Fibroblast of lung (primary cell): ENCODE results near the gene EPS15. TPM values are rescaled to one million over a fixed set of nuclear protein-coding genes. Genes with fewer than 3 reads are reported as not detected.

Source experiments
- DNase-seq, 2 donors: peaks; one replicate each; pipeline versions ENCODE4 v3.0.0 to v3.0.0-alpha.2; 2010; ENCODE audit warnings: low read depth in 2 of 2
- H2AFZ ChIP-seq: 2 replicates; pipeline ENCODE4 v1.5.1; 2012; ENCODE audit warnings: low read length, control low read depth, inconsistent platforms
- H3K27ac ChIP-seq: 2 replicates; pipeline ENCODE4 v1.5.1; 2011; ENCODE audit warnings: low read length, control low read depth; ENCODE audit not compliant: insufficient read depth
- H3K27me3 ChIP-seq: 2 replicates; pipeline ENCODE4 v1.5.1; 2011; ENCODE audit warnings: mild to moderate bottlenecking, low read length; ENCODE audit not compliant: control insufficient read depth, insufficient read depth
- H3K36me3 ChIP-seq: 2 replicates; pipeline ENCODE4 v1.5.1; 2011; ENCODE audit warnings: low read length; ENCODE audit not compliant: control insufficient read depth, insufficient read depth
- H3K4me1 ChIP-seq: 2 replicates; pipeline ENCODE4 v1.5.1; 2011; ENCODE audit warnings: low read length; ENCODE audit not compliant: control insufficient read depth, insufficient read depth; ENCODE audit errors: extremely low read depth
- H3K4me2 ChIP-seq: 2 replicates; pipeline ENCODE4 v1.5.1; 2011; ENCODE audit warnings: low read length, control low read depth; ENCODE audit not compliant: insufficient read depth; ENCODE audit errors: extremely low read depth
- H3K4me3 ChIP-seq, 4 experiments: fragments of 200-600 bp in 1 of 4; sonication (generic) in 1 of 4; replicated peaks in 1 of 4; 2 replicates each; pipeline ENCODE4 v1.5.1; 2011 to 2016; ENCODE audit warnings: low read length in 4 of 4, low read depth in 3 of 4, mild to moderate bottlenecking in 3 of 4, control low read depth in 2 of 4, inconsistent platforms in 1 of 4, mixed read lengths in 1 of 4; ENCODE audit not compliant: insufficient read depth in 1 of 4; ENCODE audit errors: control extremely low read depth in 1 of 4
- H3K79me2 ChIP-seq: 2 replicates; pipeline ENCODE4 v1.5.1; 2012; ENCODE audit warnings: mild to moderate bottlenecking, low read length, inconsistent platforms; ENCODE audit not compliant: control insufficient read depth, insufficient read depth
- H3K9ac ChIP-seq: 2 replicates; pipeline ENCODE4 v1.5.1; 2011; ENCODE audit warnings: mild to moderate bottlenecking, low read length, control low read depth; ENCODE audit not compliant: insufficient read depth
- H3K9me3 ChIP-seq: 2 replicates; pipeline ENCODE4 v1.5.1; 2012; ENCODE audit warnings: low read depth, low read length; ENCODE audit not compliant: control insufficient read depth, insufficient read depth
- H4K20me1 ChIP-seq: 2 replicates; pipeline ENCODE4 v1.5.1; 2011; ENCODE audit warnings: low read length; ENCODE audit not compliant: control insufficient read depth, insufficient read depth; ENCODE audit errors: extremely low read depth
- EZH2 ChIP-seq: IDR thresholded peaks from 2 replicates; pipeline ENCODE4 v1.5.1; 2012; ENCODE audit warnings: low read length, control low read depth, mild to moderate bottlenecking; ENCODE audit errors: missing control alignments
- polyA plus RNA-seq, 2 donors: library from polyadenylated mRNA; depleted of rRNA in 1 of 2; stranded (reverse) in 1 of 2; unstranded in 1 of 2; fragments of >200 nt; gene quantifications; 2 replicates each; pipeline ENCODE4 v1.2.1, GENCODE V29; 2011 to 2012; ENCODE audit warnings: missing spikeins in 1 of 2
- total RNA-seq: library from RNA; depleted of rRNA; stranded (reverse); fragments of >200 nt; gene quantifications from 2 replicates; pipeline ENCODE4 v1.2.1, GENCODE V29; 2014
- TF ChIP-seq, protein P1 (sequence below), 2 donors: IDR thresholded peaks in 1 of 2; conservative IDR thresholded peaks in 1 of 2; 1 replicate in 1 of 2; 2 replicates in 1 of 2; pipeline ENCODE4 v1.5.1; 2011 to 2012; ENCODE audit warnings: low read length in 2 of 2, control low read depth in 1 of 2, inconsistent platforms in 1 of 2, low read depth in 1 of 2, mild to moderate bottlenecking in 1 of 2

Gene EPS15
- total and polyA plus RNA-seq, 2 donors (not counting 1 experiment from before 2014, with no cell fraction given), result 67.7 to 75.5 TPM

- Histone ChIP-seq H3K9ac (no peak overlapping the region), H4K20me1 (no peaks in the 10 kb centered on the region), H3K4me2 (no peak overlapping the region), H3K9me3 (no peaks in the 10 kb centered on the region), H3K4me1 (peaks cover 5% of the 10 kb centered on the region), H3K36me3 (no peaks in the 10 kb centered on the region), H3K27me3 (no peaks in the 10 kb centered on the region), H2AFZ (no peak overlapping the region), H3K27ac (no peak overlapping the region), H3K4me3 (no peak overlapping the region), H3K79me2 (no peaks in the 10 kb centered on the region)
- DNase-seq, result no peak
- TF ChIP-seq EZH2, result no peak
- TF ChIP-seq, protein P1, sequence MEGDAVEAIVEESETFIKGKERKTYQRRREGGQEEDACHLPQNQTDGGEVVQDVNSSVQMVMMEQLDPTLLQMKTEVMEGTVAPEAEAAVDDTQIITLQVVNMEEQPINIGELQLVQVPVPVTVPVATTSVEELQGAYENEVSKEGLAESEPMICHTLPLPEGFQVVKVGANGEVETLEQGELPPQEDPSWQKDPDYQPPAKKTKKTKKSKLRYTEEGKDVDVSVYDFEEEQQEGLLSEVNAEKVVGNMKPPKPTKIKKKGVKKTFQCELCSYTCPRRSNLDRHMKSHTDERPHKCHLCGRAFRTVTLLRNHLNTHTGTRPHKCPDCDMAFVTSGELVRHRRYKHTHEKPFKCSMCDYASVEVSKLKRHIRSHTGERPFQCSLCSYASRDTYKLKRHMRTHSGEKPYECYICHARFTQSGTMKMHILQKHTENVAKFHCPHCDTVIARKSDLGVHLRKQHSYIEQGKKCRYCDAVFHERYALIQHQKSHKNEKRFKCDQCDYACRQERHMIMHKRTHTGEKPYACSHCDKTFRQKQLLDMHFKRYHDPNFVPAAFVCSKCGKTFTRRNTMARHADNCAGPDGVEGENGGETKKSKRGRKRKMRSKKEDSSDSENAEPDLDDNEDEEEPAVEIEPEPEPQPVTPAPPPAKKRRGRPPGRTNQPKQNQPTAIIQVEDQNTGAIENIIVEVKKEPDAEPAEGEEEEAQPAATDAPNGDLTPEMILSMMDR (conservative IDR thresholded peaks at IDR 0.05 in 1 of 2, IDR thresholded peaks at IDR 0.05 in 1 of 2; ENCODE audit: low read depth in 1 of 2, low read length in 2 of 2), result no peak
These were observed 47.2 kb upstream of the EPS15 start for GRCh38 chr1:51566260-51566659.

DNA sequence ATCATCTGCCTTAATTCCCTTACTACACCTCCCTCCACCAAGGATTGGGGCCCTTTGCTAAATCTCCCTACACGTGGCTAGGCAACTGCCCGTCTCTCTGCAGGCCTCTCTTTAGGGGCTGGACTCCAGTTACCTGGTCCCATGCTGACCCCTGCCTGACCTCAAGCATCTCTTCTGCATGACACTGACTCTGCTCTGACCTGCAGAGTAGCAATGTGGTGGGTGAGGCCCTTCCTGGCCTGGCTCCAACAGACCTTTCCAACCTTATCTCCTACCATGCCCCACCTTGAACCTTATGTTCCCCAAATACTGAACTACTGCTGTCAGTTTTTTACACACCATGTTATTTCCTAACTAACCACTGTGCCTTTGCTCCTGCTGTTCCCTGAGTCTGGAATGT, 45.9 kb upstream of the EPS15 start:
- Histone ChIP-seq H3K9ac (no peak overlapping the region), H2AFZ (no peak overlapping the region), H3K79me2 (no peaks in the 10 kb centered on the region), H3K27me3 (no peaks in the 10 kb centered on the region), H3K9me3 (no peaks in the 10 kb centered on the region), H3K27ac (no peak overlapping the region), H3K4me3 (no peak overlapping the region), H4K20me1 (no peaks in the 10 kb centered on the region), H3K4me2 (no peak overlapping the region), H3K4me1 (peaks cover 5% of the 10 kb centered on the region), H3K36me3 (no peaks in the 10 kb centered on the region)
- DNase-seq, result no peak
- TF ChIP-seq EZH2, result no peak
- TF ChIP-seq, protein P1 (conservative IDR thresholded peaks at IDR 0.05 in 1 of 2, IDR thresholded peaks at IDR 0.05 in 1 of 2; ENCODE audit: low read depth in 1 of 2, low read length in 2 of 2), result no peak

DNA sequence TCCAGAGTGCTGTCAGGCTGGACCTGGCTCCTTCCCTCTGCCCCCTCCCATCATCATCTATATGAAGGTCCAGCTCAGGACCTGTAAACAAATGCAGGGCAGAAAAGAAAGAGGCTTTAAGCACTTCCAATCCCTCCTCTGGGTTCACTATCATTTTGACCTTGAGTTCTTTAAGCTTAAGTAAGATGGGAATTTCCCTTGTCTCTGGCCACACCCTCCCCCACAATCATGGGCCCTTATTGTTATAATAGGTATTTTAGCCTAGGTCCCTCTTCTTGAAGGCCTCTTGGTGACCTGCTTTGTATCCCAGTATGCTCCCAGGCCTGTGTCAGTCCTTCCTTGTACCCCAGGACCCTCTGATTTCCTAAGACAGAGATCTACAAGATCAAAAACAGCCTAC, 45.1 kb upstream of the EPS15 start:
- Histone ChIP-seq H2AFZ (no peak overlapping the region), H3K9ac (no peak overlapping the region)

More for the DNA sequence above, 45.1 kb upstream of the EPS15 start:
- Histone ChIP-seq H3K27ac (no peak overlapping the region), H3K4me2 (no peak overlapping the region), H4K20me1 (no peaks in the 10 kb centered on the region), H3K4me1 (peaks cover 3% of the 10 kb centered on the region), H3K79me2 (no peaks in the 10 kb centered on the region), H3K36me3 (no peaks in the 10 kb centered on the region), H3K27me3 (no peaks in the 10 kb centered on the region), H3K9me3 (no peaks in the 10 kb centered on the region), H3K4me3 (no peak overlapping the region)
- no peak for TF ChIP-seq EZH2
- TF ChIP-seq, protein P1 (conservative IDR thresholded peaks at IDR 0.05 in 1 of 2, IDR thresholded peaks at IDR 0.05 in 1 of 2; ENCODE audit: low read depth in 1 of 2, low read length in 2 of 2), result no peak
- peak; percentile 29 to 42 for DNase-seq
